ENCODE measurements around the gene LXN.

Gene LXN

DNA sequence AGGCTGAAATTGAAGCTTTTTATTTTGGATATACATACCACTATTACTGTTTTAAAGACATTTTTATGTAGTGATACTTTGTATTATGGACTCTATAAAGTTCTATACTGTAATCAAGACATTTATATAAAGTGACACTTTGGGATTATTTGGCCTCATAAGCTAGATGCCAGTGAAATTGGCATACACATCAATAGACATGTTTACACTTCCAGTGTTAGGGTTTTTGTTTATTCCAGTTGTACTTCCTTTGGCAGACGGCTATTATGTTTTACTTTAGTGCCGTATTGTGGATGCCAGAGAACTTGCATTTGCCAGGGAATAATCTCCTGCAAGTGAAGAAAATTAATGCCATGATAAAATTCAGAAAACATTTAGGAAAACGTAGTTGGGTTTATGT is 6.0 kb downstream of the LXN start:
- DNase-seq = no peak

DNA sequence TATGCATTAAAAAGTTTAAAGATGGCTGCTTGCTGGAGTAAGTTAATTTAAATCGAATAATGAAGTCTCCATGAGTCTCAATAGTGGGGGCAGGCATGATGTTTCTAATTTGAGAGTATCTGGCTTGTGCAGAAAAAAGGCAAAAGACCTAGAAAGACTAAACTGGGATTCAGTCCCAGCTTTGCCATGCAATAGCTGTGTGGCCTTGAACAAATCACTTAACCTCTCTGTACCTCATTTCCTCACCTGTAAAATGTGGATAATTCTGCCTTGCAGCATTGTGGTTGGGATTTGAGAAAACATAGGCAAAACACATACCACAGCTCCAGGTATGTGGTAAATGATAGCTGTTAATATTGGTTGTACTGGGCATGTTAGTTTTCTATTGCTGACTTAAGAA is 8.6 kb downstream of the LXN start:
- DNase-seq = no peak

DNA sequence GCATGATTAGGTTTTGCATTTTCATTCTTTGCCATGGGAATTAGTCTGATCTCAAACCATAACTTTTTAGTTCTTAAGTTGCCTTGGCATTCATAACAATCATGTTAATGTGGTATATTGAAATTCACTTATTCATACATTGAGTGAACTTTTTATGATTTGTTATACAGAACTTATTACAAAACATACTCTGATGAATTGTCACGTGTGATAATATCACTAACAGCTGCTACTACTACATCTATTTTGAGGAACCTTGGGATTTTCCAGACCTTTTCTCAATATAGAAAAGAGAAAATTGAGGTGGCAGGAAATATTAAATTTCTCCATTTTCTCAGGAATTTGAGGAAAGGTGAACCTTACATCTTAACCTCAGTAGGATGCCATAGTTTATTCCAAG is 9.2 kb downstream of the LXN start:
- DNase-seq = no peak

DNA sequence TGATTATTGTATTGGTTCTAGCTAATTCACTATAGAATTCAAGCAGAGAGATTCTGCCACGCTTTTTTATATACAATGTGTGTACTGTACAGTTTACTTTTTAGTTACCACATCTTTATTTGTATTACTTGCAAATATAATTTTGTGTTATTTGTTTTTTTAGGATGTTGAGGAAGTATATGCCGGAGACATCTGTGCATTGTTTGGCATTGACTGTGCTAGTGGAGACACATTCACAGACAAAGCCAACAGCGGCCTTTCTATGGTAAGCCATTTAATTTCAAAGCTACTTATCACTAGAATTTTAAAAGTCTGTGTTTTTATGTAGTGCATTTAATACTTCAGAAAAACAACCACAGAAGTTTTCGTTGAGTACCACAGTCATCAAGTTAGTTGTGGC is 11.7 kb downstream of the LXN start:
- no peak for DNase-seq

- no peak for DNase-seq
Measured at GRCh38 chr3:158659454-158660237, 12.8 kb downstream of the LXN start.

- DNase-seq = no peak
Measured at GRCh38 chr3:158658889-158659288, 13.6 kb downstream of the LXN start.

GRCh38 chr3:158652463-158652862 is 20.0 kb downstream of the LXN start:
- DNase-seq = no peak

- DNase-seq = no peak
Measured at GRCh38 chr3:158651192-158651591, 21.3 kb downstream of the LXN start.

- DNase-seq = no peak
Measured at GRCh38 chr3:158649791-158650190, 22.7 kb downstream of the LXN start.

GRCh38 chr3:158644345-158644908 is 28.0 kb downstream of the LXN start, which contains the start of gene GFM1:
Gene GFM1 (plus strand): TSS chr3:158644527. CDS start chr3:158644635, 108 bp downstream.
- peak; percentile 74 to 82 (median 78) for DNase-seq

DNA sequence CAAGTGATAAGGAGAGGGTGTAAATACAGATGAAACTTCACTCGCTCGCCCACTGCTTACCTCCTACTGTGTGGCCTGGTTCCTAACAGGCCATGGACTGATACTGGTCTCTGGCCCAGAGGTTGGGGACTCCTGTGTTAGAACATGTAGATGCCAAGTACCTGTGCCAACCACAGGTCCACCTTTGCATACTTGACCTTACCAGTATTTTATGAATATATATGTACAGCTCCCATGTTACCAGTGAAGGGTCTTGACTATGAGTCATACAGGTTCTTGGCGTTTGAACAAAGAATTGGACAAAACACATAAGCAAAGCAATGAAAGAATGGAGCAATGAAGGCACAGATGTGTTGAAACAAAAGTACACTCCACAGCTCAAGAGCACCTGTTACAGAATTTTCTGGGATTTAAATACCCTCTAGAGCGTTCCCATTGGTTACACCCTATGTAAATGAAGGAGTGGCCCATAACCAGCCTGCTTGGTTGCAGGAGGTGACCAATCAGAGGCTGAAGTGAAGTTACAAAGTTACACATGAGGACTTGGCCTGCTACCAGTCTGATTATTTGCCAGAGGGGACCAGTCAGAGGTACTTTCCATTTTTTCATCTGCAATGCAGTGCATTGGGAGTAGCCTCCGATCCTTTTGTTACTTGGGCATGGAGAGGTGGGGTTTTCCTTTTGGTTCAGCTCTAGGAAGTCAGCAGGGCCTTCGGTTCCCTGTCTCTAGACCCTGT is 29.8 kb downstream of the LXN start:
- no peak for DNase-seq

GRCh38 chr3:158642005-158642404 is 30.4 kb downstream of the LXN start:
- DNase-seq = no peak

GRCh38 chr3:158640646-158641045 is 31.8 kb downstream of the LXN start:
- DNase-seq = no peak

DNA sequence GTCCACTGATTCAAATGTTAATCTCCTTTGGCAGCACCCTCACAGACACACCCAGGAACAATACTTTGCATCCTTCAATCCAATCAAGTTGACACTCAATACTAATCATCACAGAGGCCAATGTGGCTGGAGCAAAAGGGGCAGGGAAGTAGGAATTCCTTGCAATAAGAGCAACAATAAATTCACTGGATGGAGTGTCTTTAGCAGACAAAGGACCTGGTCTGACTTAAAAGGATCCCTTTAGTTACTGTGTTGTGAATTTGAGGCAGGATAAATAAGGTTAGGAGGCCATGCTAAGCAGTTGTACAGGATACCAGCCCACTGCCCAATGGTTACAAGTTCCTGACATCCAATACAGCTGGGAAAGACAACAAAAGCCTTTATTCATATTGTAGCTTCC is 40.5 kb downstream of the LXN start:
- DNase-seq = no peak

GRCh38 chr3:158625881-158626280 is 46.6 kb downstream of the LXN start:
- DNase-seq = no peak

DNA sequence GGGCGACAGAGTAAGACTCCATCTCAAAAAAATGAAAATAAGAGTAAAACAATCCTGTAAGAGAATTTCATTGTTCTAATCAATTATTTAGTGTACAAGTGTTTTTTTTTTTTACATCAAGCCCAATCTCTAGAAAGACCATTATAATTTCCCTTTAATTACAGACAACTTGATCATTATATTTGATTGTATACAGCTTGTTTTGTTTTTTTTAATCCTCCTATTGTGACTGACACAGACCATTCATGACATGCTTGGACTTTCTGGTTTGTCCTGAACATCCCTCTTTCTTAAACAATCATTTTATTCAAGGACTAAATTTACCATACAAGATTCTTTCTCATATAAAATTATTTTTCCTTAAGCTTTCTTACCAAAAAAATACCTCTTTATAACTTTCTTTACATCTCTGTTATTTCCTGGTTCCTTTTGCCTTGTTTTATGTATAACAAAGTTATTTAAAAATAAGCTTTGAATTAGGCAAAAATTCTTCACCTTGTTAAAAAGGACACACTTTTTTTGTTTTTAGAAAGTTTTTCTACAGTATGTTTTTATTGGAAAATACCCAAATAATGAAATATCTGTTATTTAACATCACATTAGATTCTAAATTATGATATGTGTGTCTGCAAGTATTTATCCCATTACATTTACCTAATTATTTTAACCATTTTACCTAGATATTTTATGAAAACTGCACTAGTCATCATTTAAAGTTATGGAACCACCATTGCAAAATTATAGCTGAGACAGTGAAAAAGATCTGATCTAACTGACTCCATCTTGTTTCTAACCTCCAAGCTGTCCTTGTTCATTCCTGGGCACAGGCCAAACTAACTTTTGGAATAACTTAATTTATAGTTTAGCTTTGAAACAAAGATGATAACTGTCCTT is 54.2 kb downstream of the LXN start:
- no peak for DNase-seq

Measured in activated CD4-positive, CD25-positive, alpha-beta regulatory T cell (primary cell).